Putamen (tissue), 1 donor: ENCODE results near the gene ABTB2.

Experiments
- DNase-seq: peaks from one replicate; pipeline ENCODE4 v3.0.0-alpha.2; 2016; ENCODE audit warnings: low spot score

The ABTB2 gene

GRCh38 chr11:34341931-34342533 is 15.8 kb downstream of the ABTB2 start:
- no peak for DNase-seq

GRCh38 chr11:34341096-34341495 is 16.7 kb downstream of the ABTB2 start:
- no peak for DNase-seq

DNA sequence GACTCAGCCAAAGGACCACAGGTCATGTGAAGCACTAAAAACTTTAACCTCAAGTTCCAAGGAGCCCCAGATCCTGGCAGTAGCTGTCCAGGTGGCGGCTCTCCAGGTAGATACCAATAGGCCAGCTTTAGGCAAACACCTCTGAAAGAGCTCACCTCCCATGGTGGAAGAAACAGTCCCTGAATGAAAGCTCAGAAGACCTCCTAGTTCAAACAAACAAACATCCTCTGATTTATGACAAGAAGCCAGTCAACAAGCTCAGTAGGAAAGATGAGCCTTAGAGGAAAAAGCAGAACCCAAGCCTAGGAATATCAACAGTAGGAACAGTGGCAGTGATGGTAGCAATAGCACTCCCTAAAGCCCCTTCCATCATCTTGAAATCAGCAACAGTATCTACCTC is 17.2 kb downstream of the ABTB2 start:
- no peak for DNase-seq

DNA sequence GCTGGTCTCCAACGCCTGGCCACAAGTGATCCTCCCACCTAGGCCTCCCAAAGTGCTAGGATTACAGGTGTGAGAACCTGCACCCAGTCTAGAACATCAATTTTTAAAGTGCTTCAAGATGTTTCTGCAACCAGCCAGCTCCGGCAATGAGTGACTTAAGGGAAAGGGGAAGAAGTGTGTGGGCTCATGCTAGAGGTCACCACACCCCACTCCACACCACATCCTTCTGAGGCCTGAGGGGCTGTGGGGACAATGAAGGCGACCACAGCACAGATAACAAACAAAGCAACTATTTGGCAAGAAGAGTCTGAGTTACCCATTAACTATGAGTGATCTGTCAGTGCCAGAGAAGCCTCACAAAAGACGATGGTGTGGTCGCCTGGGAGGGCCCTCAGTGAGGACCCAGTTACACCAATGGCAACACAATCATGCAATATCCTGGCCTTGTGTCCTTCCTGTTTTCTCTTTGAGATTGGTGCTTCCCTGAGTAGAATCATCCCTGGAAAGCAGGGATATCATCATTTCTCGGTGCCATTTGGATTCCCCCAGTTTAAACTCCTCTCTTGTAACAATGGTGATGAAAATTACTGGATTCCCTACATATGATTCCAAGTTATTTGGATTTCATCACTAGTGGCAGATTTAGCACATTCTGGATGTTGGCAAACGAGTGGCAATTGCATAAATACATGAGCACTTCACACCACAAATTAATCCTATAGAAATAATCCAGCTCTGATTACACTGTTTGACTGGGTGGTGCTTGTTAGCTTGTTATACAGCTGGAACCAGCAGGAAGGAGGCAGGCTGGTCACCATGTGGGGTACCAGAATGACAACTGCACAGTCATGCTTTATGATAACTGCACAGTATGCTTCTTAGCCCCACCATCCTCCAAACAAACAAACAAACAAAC is 18.4 kb downstream of the ABTB2 start:
- no peak for DNase-seq

- DNase-seq: no peak
These were observed 20.8 kb downstream of the ABTB2 start for GRCh38 chr11:34337016-34337415.

GRCh38 chr11:34335801-34336200 is 22.0 kb downstream of the ABTB2 start:
- DNase-seq: no peak

DNA sequence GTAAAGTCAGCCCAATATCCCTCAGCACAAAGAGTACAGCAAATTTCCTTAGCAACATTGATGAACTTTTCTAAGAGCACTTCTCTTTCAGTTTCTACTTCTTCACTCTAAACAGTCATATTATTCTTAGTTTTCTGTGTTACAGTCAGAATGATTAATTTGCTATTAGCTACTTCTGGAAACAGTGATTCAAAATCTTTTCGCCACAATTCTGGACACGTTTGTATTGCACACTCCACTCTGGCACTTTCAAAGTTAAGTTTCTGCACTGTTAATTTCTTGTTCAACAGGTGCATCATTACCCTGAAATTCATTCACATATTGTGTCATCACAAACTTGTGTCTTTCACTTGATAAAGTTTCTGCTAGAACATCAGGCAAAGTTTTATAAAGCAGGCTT is 22.5 kb downstream of the ABTB2 start:
- DNase-seq: no peak

- no peak for DNase-seq
These were observed 24.0 kb downstream of the ABTB2 start for GRCh38 chr11:34333787-34334186.

- DNase-seq: no peak
These were observed 25.3 kb downstream of the ABTB2 start for GRCh38 chr11:34332524-34332923.

DNA sequence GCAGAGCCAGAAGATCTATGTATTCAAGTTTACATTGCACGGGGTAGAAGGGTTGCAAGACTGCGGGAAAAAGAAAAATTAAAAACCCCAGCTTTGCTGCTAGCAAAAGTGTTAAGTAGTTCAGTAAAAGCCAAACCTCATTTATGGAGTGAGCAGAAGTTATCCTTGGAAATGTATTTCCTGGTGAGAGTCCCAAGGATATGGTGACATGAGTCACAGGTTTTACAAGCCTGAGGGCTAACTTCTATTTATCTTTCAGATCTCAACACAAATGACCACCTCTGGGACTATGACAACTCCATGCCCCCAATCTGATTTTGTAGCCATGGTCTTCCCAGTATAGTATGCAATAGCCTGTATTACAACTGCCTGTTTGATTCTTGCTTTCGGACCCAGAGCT is 26.1 kb downstream of the ABTB2 start:
- no peak for DNase-seq

DNA sequence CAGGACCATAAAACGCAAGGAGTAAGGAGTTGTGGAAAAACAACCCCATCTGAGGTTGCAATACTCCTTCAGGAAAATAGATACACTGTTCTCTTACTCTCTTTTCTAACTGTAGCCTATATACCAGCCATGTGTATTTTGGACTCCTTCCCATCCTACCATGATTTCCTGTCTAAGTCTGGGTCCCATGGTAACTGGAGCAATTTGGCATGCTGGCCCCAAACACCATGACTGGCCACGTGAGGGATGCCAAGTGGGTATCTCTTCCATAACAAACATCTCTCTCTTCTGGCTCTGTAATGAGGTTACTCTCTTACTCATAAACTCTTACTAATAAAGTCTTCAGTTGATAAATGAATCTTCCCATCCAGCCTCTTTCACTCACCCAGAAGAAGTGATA is 26.5 kb downstream of the ABTB2 start:
- DNase-seq: no peak

DNA sequence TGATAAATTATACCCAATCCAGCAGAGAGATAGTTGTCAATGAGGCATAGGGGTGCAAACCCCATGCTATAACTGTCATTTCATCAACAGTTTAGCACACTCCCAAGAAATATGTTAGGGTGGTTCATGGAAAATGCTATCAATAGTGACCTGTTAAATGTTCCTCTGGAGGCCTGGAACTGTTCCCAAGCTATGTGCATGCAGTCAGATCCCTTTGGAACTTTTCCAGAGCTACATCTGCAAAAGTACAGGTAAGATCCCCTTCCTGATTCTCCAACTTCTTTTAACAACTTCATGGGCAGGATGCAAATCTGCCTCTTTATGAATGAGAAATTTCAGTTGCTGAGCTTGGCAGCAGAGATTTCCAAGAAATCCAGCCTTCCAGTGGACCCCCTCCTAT is 27.2 kb downstream of the ABTB2 start:
- DNase-seq: no peak

DNA sequence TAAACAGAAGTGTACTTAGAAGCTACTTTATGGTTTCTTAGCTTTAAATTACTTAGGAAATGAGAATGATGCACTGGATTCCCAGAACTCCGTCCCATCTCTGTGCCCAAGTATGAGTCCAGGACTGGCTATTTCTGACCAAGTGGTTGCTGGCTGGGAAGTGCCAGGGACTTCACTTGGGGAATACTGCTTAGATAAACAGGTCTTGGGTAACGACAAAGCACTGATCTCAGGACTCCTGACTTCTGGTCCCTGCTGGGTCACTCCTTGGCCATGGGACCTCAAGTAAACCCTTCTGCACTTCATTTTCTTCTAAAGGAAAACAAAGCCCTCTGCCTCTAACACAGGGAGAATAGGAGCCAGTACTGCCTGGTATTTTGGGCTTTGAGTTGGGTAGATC is 27.9 kb downstream of the ABTB2 start:
- DNase-seq: no peak

DNA sequence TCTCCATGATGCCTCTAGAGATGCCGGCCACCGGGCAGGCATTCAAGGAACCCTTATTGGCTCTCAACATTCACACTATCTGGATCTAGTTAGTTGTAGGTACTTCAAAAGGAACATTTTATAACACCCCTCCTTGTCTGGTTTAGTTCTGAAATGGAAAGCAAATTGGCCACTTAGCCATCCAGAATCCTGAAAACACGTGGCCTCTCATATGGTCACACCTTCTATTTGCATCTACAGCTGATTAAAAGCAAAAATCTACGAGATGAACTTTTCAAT is 29.2 kb downstream of the ABTB2 start:
- DNase-seq: no peak

- peak; percentile 58 for DNase-seq
These were observed 29.8 kb downstream of the ABTB2 start for GRCh38 chr11:34327804-34328631.

- no peak for DNase-seq
These were observed 33.3 kb downstream of the ABTB2 start for GRCh38 chr11:34324466-34324865.

DNA sequence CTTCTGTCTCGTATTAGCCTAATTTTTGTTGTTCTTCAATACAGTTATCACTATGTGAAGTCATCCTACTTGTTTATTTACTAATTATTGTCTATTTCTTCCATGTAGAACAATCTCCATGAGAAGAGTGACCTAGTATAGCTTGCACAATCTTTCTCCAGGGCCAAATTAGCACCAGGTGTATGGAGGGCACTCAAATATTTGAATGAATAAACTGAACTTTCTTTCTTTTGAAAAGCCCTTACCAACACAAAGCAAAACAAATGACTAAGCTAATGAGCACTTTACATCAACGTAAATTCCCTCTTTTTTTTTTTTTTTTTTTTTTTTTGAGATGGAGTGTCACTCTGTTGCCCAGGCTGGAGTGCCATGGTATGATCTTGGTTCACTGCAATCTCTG is 34.2 kb downstream of the ABTB2 start:
- DNase-seq: no peak

GRCh38 chr11:34318111-34319037 is 39.4 kb downstream of the ABTB2 start:
- no peak for DNase-seq

GRCh38 chr11:34317666-34318065 is 40.1 kb downstream of the ABTB2 start:
- DNase-seq: no peak

GRCh38 chr11:34317036-34317360 is 40.8 kb downstream of the ABTB2 start:
- no peak for DNase-seq

- DNase-seq: peak; percentile 18
These were observed 41.3 kb downstream of the ABTB2 start for GRCh38 chr11:34316347-34317035.
